GM18861 (cell line): ENCODE data around the gene TDRD1.

Source experiments
- ATAC-seq: cut with Tn5 transposase; IDR thresholded peaks from one replicate; pipeline ENCODE4 v1.9.1; 2021; ENCODE audit not compliant: unreplicated experiment

TDRD1 gene

DNA sequence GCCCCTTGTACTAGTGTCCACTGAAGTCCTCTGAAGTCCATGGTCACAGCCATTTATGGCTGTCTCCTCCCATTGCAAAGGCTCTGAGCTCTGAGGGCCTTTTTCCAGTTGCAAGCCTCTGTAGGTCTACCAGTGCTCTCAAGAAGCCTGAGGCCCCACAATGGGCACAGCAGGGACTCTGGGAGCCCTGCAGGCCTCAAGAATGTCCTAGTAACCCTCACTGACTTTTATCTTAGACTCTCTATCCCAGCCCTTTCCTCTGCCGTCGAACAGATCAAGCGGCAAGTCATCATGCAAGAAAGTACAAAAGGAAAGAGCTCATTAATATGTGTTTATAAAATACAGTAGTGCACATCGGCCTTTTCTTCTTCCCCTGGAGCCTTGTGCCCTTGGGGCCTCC is 83.3 kb downstream of the TDRD1 start:
- ATAC-seq: no peak

- no peak for ATAC-seq
Measured at GRCh38 chr10:114265392-114266053, 86.4 kb downstream of the TDRD1 start.

GRCh38 chr10:114266521-114266920 is 87.4 kb downstream of the TDRD1 start:
- no peak for ATAC-seq

GRCh38 chr10:114271075-114271778 is 92.1 kb downstream of the TDRD1 start:
- no peak for ATAC-seq

- ATAC-seq: no peak
Measured at GRCh38 chr10:114271779-114272167, 92.6 kb downstream of the TDRD1 start.

GRCh38 chr10:114272696-114273095 is 93.5 kb downstream of the TDRD1 start:
- no peak for ATAC-seq

- ATAC-seq: no peak
Measured at GRCh38 chr10:114273910-114274309, 94.8 kb downstream of the TDRD1 start.

- no peak for ATAC-seq
Measured at GRCh38 chr10:114274616-114275453, 95.7 kb downstream of the TDRD1 start.

- ATAC-seq: no peak
Measured at GRCh38 chr10:114276066-114276465, 96.9 kb downstream of the TDRD1 start.

- no peak for ATAC-seq
Measured at GRCh38 chr10:114276671-114277070, 97.5 kb downstream of the TDRD1 start.

DNA sequence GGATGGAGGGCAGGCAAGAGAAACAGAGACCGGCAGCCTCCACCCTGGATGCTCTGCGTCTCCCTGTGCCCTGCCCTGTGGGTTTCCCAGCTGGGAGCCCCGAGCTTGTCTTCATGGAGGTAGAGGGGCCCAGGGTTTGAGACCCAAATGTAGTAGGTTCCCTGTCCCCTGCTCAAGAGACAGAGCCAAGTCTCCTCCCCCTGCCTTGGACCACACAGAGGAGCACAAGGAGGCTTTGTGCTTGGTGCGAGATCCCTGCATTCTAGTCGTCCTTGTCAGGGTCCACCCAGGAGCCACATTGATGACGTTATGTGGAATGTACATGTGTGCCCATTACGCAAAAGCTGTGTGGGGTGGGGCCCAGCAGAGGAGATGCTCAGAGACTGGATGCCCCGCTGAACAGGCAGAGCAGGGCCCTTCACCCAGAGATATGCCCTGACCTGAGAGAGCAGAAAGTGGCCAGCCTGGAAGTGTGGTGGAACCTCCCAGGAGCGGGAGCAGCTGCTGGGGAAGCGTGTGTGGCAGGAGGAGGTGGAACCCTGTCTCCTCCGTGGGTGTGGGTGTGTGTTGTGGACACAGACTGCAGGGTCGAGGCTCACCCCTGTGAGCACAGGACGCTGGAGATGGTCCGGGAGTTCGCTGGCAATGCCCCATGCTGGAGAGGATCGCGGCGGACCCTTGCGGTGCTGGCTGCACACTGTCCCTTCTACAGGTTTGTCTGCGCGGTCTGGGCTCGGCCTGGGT is 99.2 kb downstream of the TDRD1 start:
- no peak for ATAC-seq

DNA sequence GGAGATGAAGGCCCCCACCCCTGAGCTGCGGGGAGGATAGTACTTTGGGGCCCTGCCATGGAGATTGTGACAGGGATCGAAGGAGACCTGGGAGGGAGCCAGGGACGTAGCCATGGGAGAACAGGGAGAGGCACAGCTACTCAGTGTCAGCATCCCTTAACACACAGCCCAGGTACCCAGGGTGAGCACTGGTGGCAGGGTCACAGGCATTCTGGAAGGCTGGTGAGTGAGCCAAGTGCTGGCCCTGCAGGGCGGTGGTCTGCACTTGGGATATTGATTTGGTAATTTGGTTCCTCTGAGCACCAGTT is 99.7 kb downstream of the TDRD1 start:
- ATAC-seq: no peak

DNA sequence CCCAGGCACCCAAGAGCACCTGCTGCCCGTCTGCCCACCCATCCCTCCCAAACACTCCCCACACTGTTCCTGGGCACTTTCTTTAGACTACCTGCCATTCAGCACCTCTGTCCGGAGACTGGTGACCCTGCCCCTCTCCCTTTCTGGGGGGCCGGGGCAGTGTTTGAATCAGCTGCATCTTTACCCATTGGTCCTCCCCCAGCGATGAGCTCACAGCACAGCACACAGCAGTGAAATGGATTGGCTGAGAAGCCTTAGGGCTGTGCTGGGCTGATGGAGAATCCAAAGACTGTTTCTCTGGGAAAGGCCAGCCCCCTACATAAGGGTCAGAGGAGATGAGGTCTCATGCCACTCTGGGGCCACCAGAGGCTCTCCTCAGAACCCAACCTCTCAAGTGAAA is 100.1 kb downstream of the TDRD1 start:
- no peak for ATAC-seq

DNA sequence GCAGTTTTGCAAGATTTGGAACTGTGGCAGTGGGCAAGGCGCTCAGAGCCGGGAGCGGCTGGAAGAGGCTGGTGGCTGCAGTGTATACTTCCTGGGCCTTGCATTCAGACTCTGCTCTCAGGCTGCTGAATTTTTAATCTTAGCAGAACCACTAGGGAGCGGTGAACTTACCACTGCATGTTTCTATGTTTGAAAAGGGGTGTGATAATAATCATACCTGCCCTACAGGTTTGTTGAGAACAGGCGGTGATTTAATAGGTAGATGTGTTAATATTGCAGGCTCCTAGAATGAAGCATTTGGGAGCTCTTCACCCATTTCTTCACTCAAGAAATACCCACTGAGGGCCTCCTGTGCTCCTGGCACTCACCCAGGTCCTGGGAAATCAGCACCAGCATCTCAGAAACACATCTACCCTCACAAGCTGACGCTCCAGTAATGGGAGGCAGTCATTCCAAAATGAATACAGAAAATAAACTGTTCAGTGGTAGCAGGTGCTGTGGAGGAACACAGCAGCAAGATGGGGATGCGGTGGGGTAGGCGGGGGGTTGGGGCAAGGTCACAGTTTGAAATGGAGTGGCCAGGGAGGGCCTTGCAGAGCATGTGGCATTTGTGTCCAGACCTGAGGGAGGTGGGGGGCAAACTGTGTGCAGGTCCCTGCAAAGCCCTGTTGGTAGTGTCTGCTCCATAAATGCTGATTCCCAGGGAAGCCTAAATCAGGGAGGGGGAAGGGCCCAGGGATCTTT is 100.9 kb downstream of the TDRD1 start:
- no peak for ATAC-seq

- ATAC-seq: no peak
Measured at GRCh38 chr10:114281006-114281405, 101.9 kb downstream of the TDRD1 start.

GRCh38 chr10:114281461-114281860 is 102.3 kb downstream of the TDRD1 start:
- no peak for ATAC-seq
